Neuron (in vitro differentiated cells): ENCODE measurements around the gene CKS1B.
A peak's percentile ranks its signal among the peaks of the same experiment; 100 is the strongest.

Experiments
- H2AFZ ChIP-seq: one replicate; pipeline ENCODE4 v1.6.1; 2013; ENCODE audit warnings: low read depth, mild to moderate bottlenecking, inconsistent platforms, low read length, moderate library complexity
- H3K27me3 ChIP-seq: one replicate; pipeline ENCODE4 v1.6.1; 2013; ENCODE audit warnings: low read length; ENCODE audit not compliant: insufficient read depth
- H3K36me3 ChIP-seq: one replicate; pipeline ENCODE4 v1.6.1; 2013; ENCODE audit warnings: low read length; ENCODE audit not compliant: insufficient read depth
- H3K4me1 ChIP-seq: one replicate; pipeline ENCODE4 v1.6.1; 2013; ENCODE audit warnings: low read length; ENCODE audit not compliant: insufficient read depth
- H3K4me3 ChIP-seq: 2 replicates; pipeline ENCODE4 v1.5.1; 2013; ENCODE audit warnings: mild to moderate bottlenecking, low read length, moderate library complexity
- H3K9me3 ChIP-seq: one replicate; pipeline ENCODE4 v1.6.1; 2013; ENCODE audit warnings: low read length

CKS1B gene

DNA sequence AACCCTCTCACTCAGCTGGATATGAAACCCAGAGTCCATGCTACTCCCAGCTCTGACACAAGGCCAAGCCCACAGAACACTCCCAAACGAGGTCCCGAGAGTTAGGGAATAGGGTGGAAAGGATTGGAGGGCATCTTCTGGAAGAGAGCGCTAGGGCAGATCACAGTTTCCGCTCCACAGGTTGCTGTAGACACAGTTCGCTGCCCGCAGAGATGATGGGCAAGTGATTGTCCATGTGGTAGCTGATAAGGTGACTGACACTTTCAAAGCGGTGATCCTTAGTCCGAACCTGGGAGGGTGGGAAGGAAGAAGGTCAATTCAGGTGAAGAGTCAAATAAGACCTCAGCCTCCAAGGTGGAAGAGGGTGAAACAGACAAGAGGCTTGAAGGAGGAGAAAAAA is 10.8 kb upstream of the CKS1B start:
- no peak overlapping the region for H2AFZ ChIP-seq
- H3K36me3 ChIP-seq, result peaks cover 55% of the 10 kb centered on the region
- H3K4me3 ChIP-seq, result no peak overlapping the region
- no peaks in the 10 kb centered on the region for H3K9me3 ChIP-seq
- H3K27me3 ChIP-seq, result no peaks in the 10 kb centered on the region
- peaks cover 27% of the 10 kb centered on the region for H3K4me1 ChIP-seq

- Histone ChIP-seq H3K27me3 (no peaks in the 10 kb centered on the region), H3K9me3 (no peaks in the 10 kb centered on the region), H3K4me1 (peaks cover 32% of the 10 kb centered on the region), H3K4me3 (no peak overlapping the region), H3K36me3 (peaks cover 48% of the 10 kb centered on the region), H2AFZ (no peak overlapping the region)
These were observed 10.1 kb upstream of the CKS1B start for GRCh38 chr1:154964359-154964758.

GRCh38 chr1:154966111-154966510 is 8.4 kb upstream of the CKS1B start:
- H3K9me3 ChIP-seq, result no peaks in the 10 kb centered on the region
- H3K36me3 ChIP-seq, result peaks cover 44% of the 10 kb centered on the region
- H3K27me3 ChIP-seq, result no peaks in the 10 kb centered on the region
- no peak overlapping the region for H2AFZ ChIP-seq
- H3K4me1 ChIP-seq, result peaks cover 41% of the 10 kb centered on the region
- no peak overlapping the region for H3K4me3 ChIP-seq

DNA sequence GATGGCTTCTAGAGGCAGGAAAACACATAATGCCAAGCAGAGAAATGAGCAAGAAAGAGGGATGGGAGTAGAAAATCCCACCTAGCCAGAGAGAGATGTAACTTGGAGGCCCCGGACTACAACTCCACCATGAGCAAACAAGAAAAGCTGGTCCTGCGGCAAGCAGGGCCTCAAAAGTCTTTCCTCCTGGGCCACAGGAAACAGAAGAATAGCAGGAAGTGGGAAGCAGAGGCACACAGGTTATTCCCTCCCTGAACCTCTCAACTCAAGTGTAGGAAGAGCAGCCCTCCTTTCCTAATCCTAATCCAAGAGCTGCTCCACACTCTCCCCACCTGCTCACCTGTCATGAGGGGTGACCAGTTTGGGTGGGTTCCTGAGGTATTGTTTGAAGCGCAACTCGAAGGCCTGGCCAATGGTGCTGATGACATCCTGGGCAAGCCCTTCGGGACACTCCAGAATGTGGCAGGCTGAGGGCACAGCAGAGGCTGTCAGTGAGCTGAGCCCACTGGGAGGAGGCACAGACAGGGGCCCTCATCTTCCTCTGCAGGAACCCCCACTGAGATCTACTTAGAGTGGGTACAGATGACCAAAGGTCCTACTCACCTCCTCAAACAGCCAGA is 7.0 kb upstream of the CKS1B start:
- H3K36me3 ChIP-seq, result peaks cover 44% of the 10 kb centered on the region

GRCh38 chr1:154968731-154969130 is 5.8 kb upstream of the CKS1B start:
- Histone ChIP-seq H3K4me3 (no peak overlapping the region), H3K27me3 (no peaks in the 10 kb centered on the region), H3K9me3 (no peaks in the 10 kb centered on the region), H2AFZ (no peak overlapping the region), H3K4me1 (peaks cover 39% of the 10 kb centered on the region), H3K36me3 (peaks cover 37% of the 10 kb centered on the region)

More for the DNA sequence above, 7.0 kb upstream of the CKS1B start:
- Histone ChIP-seq H3K27me3 (no peaks in the 10 kb centered on the region), H3K9me3 (no peaks in the 10 kb centered on the region), H3K4me1 (peaks cover 44% of the 10 kb centered on the region), H2AFZ (no peak overlapping the region), H3K4me3 (no peak overlapping the region)

DNA sequence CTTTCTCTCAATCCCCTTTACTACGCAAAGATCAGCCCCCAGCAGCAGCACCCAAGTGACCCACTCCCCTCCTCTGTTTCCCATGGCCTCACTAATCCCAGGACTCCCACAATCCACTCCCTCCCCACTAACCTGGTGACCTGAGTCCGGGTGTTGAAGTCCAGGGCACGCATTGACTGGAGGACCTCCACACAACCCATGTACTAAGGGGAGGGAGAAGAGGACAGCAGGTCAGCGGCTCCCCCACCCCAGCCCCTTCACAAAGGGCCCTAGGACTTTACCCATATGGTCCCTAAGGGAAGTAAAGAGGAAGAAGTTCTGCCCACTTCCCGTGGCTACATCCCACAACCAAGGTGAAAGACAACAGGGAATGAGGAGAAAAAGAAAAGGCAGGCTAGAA is 5.2 kb upstream of the CKS1B start:
- H2AFZ ChIP-seq, result no peak overlapping the region
- H3K4me3 ChIP-seq, result peak overlapping the region; percentile 40
- no peaks in the 10 kb centered on the region for H3K9me3 ChIP-seq
- H3K36me3 ChIP-seq, result peaks cover 33% of the 10 kb centered on the region
- peaks cover 39% of the 10 kb centered on the region for H3K4me1 ChIP-seq
- H3K27me3 ChIP-seq, result no peaks in the 10 kb centered on the region

DNA sequence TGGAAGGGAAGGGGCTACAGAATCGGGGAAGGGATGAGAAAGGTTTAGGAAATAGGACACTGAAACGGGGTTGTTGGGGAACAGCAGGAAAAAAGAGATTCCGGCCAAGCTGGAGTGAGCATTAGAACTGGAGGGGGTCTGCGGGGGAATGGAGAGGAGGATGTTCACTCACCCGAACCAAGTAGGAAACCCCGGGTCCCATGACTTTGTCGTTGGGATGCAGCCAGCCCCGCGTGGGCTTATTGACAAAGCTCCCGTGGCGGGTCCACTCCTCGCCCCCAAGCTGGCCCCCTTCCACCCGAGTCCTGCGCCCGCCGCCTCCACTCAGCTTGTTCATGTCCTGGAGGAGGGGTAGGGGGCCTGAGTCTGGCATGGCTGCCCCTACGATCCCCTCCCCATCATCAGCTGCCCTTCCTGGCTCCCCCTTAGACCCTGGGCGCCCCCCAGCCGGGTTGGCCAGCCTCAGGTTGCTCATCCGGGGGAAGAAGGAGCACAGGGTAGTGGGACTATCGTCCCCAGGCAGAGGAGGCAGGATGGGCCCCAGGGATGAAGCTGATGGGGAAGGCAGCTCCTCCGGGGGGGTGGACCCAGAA is 4.5 kb upstream of the CKS1B start:
- no peaks in the 10 kb centered on the region for H3K27me3 ChIP-seq
- peak overlapping the region; percentile 40 for H3K4me3 ChIP-seq
- no peaks in the 10 kb centered on the region for H3K9me3 ChIP-seq
- no peak overlapping the region for H2AFZ ChIP-seq
- peaks cover 39% of the 10 kb centered on the region for H3K4me1 ChIP-seq
- peaks cover 27% of the 10 kb centered on the region for H3K36me3 ChIP-seq

DNA sequence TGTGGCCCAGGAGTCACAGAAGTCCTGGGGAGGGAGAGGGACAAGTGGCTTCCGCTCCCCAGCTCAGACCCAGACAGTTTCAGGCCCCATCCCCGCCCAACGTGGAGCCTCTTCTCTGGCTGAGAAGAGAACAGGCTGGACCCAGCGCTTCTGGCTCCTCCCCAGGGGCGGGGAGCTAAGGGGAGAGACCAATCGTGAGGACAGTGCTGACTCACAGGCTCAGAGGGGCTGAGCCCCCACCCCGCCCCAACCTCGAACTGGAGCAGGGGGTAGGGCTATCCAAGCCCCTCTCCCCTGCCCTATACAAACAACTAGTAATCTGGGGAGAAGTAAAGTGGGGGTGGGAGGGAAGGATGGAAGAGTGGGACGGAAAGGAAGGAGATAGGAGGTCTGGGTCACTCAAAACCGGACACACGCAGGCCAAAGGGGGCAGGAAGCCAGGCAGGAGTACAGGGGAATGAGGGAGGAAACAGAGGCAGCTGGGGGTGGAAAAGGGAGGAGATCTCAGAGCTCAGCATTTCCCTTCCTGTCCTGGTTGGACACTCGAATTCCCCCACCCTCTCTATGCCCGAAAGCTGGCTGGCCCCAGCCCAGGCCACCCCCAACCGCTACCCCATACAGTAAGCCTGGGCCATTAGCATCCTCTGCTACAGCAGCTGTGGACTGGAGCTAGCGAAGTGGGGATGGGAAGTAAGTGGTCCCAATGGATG is 3.7 kb upstream of the CKS1B start, which contains the start of gene SHC1:
TSS of gene SHC1 (minus strand) at position 117 of the 710 bp plus-strand sequence. CDS start 221 bp downstream, outside the sequence.
- peaks cover 44% of the 10 kb centered on the region for H3K4me1 ChIP-seq
- H3K36me3 ChIP-seq, result peaks cover 21% of the 10 kb centered on the region
- no peak within 1 kb of the TSS for H2AFZ ChIP-seq
- H3K9me3 ChIP-seq, result no peaks in the 10 kb centered on the region
- H3K27me3 ChIP-seq, result no peaks in the 10 kb centered on the region
- peak within 1 kb of the TSS; percentile 40 for H3K4me3 ChIP-seq

GRCh38 chr1:154971341-154971998 is 3.0 kb upstream of the CKS1B start:
- no peak overlapping the region for H2AFZ ChIP-seq
- peak overlapping the region; percentile 40 for H3K4me3 ChIP-seq
- no peaks in the 10 kb centered on the region for H3K27me3 ChIP-seq
- H3K4me1 ChIP-seq, result peaks cover 51% of the 10 kb centered on the region
- no peaks in the 10 kb centered on the region for H3K9me3 ChIP-seq
- H3K36me3 ChIP-seq, result peaks cover 14% of the 10 kb centered on the region

DNA sequence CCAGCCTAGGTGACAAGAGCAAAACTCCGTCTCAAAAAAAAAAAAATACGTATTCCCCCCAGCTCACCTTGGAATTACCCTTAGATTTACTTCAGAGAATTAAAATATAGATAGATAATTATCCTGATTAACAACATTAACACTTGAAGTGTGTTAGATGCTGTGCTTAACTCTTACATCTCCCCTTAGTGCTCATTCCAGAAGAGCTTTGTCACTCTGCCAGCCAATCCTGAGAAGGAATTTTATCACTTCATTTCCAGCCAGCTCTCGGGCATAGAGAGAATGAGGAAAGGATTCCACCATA is 2.3 kb upstream of the CKS1B start:
- Histone ChIP-seq H3K4me3 (no peak overlapping the region), H3K36me3 (peaks cover 7% of the 10 kb centered on the region), H3K4me1 (peaks cover 56% of the 10 kb centered on the region), H3K27me3 (no peaks in the 10 kb centered on the region), H2AFZ (no peak overlapping the region), H3K9me3 (no peaks in the 10 kb centered on the region)

- no peaks in the 10 kb centered on the region for H3K9me3 ChIP-seq
- peaks cover 6% of the 10 kb centered on the region for H3K36me3 ChIP-seq
- peak overlapping the region; percentile 3 for H3K4me3 ChIP-seq
- no peak overlapping the region for H2AFZ ChIP-seq
- no peaks in the 10 kb centered on the region for H3K27me3 ChIP-seq
- peaks cover 56% of the 10 kb centered on the region for H3K4me1 ChIP-seq
These were observed 1.8 kb upstream of the CKS1B start for GRCh38 chr1:154972517-154973343.

DNA sequence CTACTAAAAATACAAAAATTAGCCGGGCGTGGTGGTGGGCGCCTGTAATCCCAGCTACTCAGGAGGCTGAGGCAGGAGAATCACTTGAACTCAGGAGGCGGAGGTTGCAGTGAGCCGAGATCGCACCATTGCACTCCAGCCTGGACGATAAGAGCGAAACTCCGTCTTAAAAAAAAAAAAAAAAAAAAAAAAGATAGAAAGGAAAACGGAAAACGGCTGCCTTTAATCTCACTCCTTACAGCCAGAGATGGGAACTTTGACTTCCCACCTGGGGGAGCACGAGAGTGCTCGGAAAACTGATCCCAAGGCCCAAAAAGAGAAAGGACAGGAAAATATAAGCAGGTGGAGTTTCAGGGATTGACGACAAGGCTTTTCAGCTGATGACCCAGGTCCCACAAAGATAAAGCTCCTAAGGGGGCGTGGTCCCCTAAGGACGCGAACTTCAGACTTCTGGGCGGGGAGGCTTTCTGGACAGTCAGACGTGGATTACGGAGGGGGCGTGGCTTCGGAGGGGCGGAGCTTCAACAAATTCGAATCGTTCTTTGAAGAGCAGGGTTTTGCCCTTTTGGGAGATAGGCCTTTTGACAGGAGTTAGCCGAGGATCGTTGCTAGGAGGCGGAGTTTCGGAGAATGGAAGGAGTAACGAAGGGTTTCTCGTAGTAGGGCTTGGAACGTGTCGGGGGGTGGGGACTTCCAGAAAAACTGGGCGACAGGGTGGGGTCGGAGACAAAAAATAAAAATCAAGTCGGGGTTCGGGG is 958 bp upstream of the CKS1B start:
- Histone ChIP-seq H3K9me3 (no peaks in the 10 kb centered on the region), H3K36me3 (peaks cover 8% of the 10 kb centered on the region), H3K27me3 (no peaks in the 10 kb centered on the region), H2AFZ (peak overlapping the region; percentile 46), H3K4me3 (peak overlapping the region; percentile 89), H3K4me1 (peaks cover 55% of the 10 kb centered on the region)
